GM18505 (cell line): ENCODE data around the gene LPP.
"Not testable (repeated sequence)": the region's sequence is repeated elsewhere in the genome, so short reads cannot be mapped to it uniquely, and the experiment has no call there.

Experiments used
- ATAC-seq: cut with Tn5 transposase; IDR thresholded peaks from one replicate; pipeline ENCODE4 v1.9.1; 2021; ENCODE audit not compliant: unreplicated experiment
- POLR2A ChIP-seq: IDR thresholded peaks from 4 replicates; pipeline ENCODE4 v1.6.1; 2011; ENCODE audit warnings: borderline replicate concordance; ENCODE audit not compliant: insufficient read depth, insufficient read length; ENCODE audit errors: extremely low read depth

The LPP gene

GRCh38 chr3:188125076-188125475 lies 28.9 kb upstream of the LPP start:
- no peak for ATAC-seq
- TF ChIP-seq POLR2A, result no peak

GRCh38 chr3:188126276-188126675 lies 27.7 kb upstream of the LPP start:
- no peak for ATAC-seq
- TF ChIP-seq POLR2A, result no peak

- no peak for TF ChIP-seq POLR2A
- ATAC-seq, result no peak
These were observed 27.0 kb upstream of the LPP start for GRCh38 chr3:188126934-188127333.

GRCh38 chr3:188128905-188129304 lies 25.1 kb upstream of the LPP start:
- no peak for ATAC-seq
- no peak for TF ChIP-seq POLR2A

- ATAC-seq, result not testable (repeated sequence)
These were observed 22.9 kb upstream of the LPP start for GRCh38 chr3:188131023-188131422.

GRCh38 chr3:188133219-188133618 lies 20.7 kb upstream of the LPP start:
- no peak for TF ChIP-seq POLR2A
- no peak for ATAC-seq

GRCh38 chr3:188133646-188134045 lies 20.3 kb upstream of the LPP start:
- TF ChIP-seq POLR2A, result no peak
- ATAC-seq, result no peak

GRCh38 chr3:188134079-188134478 lies 19.9 kb upstream of the LPP start:
- no peak for TF ChIP-seq POLR2A
- no peak for ATAC-seq

- TF ChIP-seq POLR2A, result no peak
- ATAC-seq, result no peak
These were observed 19.1 kb upstream of the LPP start for GRCh38 chr3:188134856-188135255.

- no peak for ATAC-seq
- no peak for TF ChIP-seq POLR2A
These were observed 18.7 kb upstream of the LPP start for GRCh38 chr3:188135271-188135670.

- no peak for TF ChIP-seq POLR2A
- ATAC-seq, result no peak
These were observed 16.9 kb upstream of the LPP start for GRCh38 chr3:188137051-188137450.

GRCh38 chr3:188139466-188139865 lies 14.5 kb upstream of the LPP start:
- no peak for TF ChIP-seq POLR2A
- no peak for ATAC-seq

- ATAC-seq, result no peak
- TF ChIP-seq POLR2A, result no peak
These were observed 7.7 kb upstream of the LPP start for GRCh38 chr3:188146219-188146618.

- no peak for ATAC-seq
- no peak for TF ChIP-seq POLR2A
These were observed 6.2 kb upstream of the LPP start for GRCh38 chr3:188147782-188148181.

GRCh38 chr3:188148318-188148717 lies 5.6 kb upstream of the LPP start:
- ATAC-seq, result no peak
- TF ChIP-seq POLR2A, result no peak
